Natural killer cell (primary cell): ENCODE measurements around the gene LAG3. TPM values are rescaled to one million over a fixed set of nuclear protein-coding genes. Genes with fewer than 3 reads are reported as not detected.
A peak's percentile ranks its signal among the peaks of the same experiment; 100 is the strongest.
"Not testable (repeated sequence)": the region's sequence is repeated elsewhere in the genome, so short reads cannot be mapped to it uniquely, and the experiment has no call there.

Experiments used
- ATAC-seq, 3 donors: fragments of 150-1000 bp in 2 of 3; fragments of 200-7000 bp in 1 of 3; cut with Tn5 transposase; 1 replicate in 1 of 3; 2 replicates in 2 of 3; pipeline ENCODE4 v1.10.0; 2021; ENCODE audit warnings: mild to moderate bottlenecking in 2 of 3, moderate library complexity in 2 of 3
- DNase-seq, 2 donors: peaks; one replicate each; pipeline versions ENCODE4 v3.0.0 to v3.0.0-alpha.2; 2013 to 2021; ENCODE audit warnings: mixed read lengths in 1 of 2
- H3K27ac ChIP-seq: one replicate; pipeline ENCODE4 v1.5.1; 2013; ENCODE audit warnings: mild to moderate bottlenecking, low read length
- H3K27me3 ChIP-seq: one replicate; pipeline ENCODE4 v1.6.1; 2013; ENCODE audit warnings: low read length; ENCODE audit not compliant: control insufficient read depth, insufficient read depth
- H3K36me3 ChIP-seq: one replicate; pipeline ENCODE4 v1.6.1; 2013; ENCODE audit warnings: low read length; ENCODE audit not compliant: control insufficient read depth, insufficient read depth
- H3K4me1 ChIP-seq: one replicate; pipeline ENCODE4 v1.6.1; 2013; ENCODE audit warnings: low read length; ENCODE audit not compliant: control insufficient read depth, insufficient read depth
- H3K4me3 ChIP-seq: one replicate; pipeline ENCODE4 v1.5.1; 2013; ENCODE audit warnings: low read length
- H3K9me3 ChIP-seq: one replicate; pipeline ENCODE4 v1.6.1; 2013; ENCODE audit warnings: low read length; ENCODE audit not compliant: control insufficient read depth, insufficient read depth
- H3K27ac Mint-ChIP-seq, 2 donors: one replicate each; pipeline ENCODE4 v1.8.0; 2022; ENCODE audit warnings: mild to moderate bottlenecking in 2 of 2, mixed read lengths in 2 of 2, moderate library complexity in 1 of 2
- H3K27me3 Mint-ChIP-seq, 2 donors: one replicate each; pipeline ENCODE4 v1.8.0; 2022; ENCODE audit warnings: low read depth in 2 of 2, mixed read lengths in 2 of 2
- H3K36me3 Mint-ChIP-seq: one replicate; pipeline ENCODE4 v1.8.0; 2022; ENCODE audit warnings: mixed read lengths
- H3K4me1 Mint-ChIP-seq, 2 donors: one replicate each; pipeline ENCODE4 v1.8.0; 2022; ENCODE audit warnings: mixed read lengths in 2 of 2
- H3K4me3 Mint-ChIP-seq: one replicate; pipeline ENCODE4 v1.8.0; 2022; ENCODE audit warnings: mild to moderate bottlenecking, moderate library complexity, mixed read lengths
- H3K9me3 Mint-ChIP-seq, 2 donors: one replicate each; pipeline ENCODE4 v1.8.0; 2022; ENCODE audit warnings: mixed read lengths in 2 of 2
- WGBS: methylation state at CpG from one replicate; pipeline ENCODE4 v1.1.7; 2013; ENCODE audit warnings: missing lambda C conversion rate; ENCODE audit not compliant: insufficient coverage; 5-methylcytosine and 5-hydroxymethylcytosine counted together
- intact Hi-C: fragments of 100-400 bp; cut with micrococcal nuclease; formaldehyde crosslinking; loops from one replicate; pipeline ENCODE4 v1.14.2; 2022
- total RNA-seq, 4 donors: library from RNA; stranded (reverse); fragments of 120-200 nt in 1 of 4; gene quantifications; one replicate each; pipeline versions ENCODE4 v1.2.3 to v1.2.4, GENCODE V29; 2013 to 2022
- TF ChIP-seq, protein P1 (sequence below): fragments of 200-600 bp; IDR thresholded peaks from one replicate; pipeline ENCODE4 v1.8.0; 2022; ENCODE audit warnings: antibody characterized with exemption

LAG3 gene
- total RNA-seq, 3 donors from 2014 or later (not counting 1 experiment from before 2014, with no cell fraction given), result 0.36 to 7.6 (median 0.78) TPM

DNA sequence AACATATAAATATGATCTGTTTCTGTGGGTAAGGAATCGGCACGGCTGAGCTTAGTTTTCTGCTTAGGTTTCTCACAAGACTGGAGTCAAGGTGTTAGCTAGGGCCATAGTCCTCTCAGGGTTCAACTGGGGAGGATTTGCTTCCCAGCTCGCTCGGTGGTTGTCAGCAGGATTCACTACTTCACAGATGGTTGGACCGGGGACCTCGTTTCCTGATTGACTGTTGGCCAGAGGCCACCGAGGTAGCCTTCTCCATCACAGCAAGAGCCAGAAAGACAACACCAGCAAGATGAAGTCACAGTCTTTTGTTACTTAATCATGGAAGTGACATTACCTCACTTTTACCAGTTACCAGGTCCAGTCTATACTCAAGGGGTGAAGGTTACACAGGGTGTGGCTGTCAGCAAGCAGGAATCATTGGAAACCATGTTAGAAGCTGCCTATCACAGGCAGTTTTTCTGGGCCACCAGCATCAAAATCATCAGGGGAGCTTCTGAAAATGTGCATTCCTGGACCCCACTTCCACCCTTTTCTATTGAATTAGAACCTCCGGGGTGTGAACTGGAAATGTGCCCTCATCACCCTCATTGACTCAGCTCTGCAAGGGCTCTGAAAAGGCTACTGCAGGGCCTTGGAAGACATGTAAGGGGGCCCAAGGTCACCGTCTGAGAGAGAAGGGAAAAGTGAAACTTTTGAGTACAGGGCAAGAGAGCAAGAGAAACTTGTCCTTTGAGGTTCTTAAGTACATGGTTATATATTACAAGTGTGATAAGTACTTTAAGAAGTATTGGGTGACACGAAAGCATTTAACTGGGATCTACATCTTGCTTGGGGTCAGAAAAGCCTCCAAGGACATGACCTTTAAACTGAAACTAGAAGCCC is 37.6 kb upstream of the LAG3 start:
- Mint-ChIP-seq H3K9me3 (no peaks in the 10 kb centered on the region), H3K27ac (no peak overlapping the region), H3K4me3 (no peak overlapping the region), H3K4me1 (peaks cover 5 to 10% of the 10 kb centered on the region in 2 donors), H3K27me3 (no peaks in the 10 kb centered on the region), H3K36me3 (no peaks in the 10 kb centered on the region)
- Histone ChIP-seq H3K36me3 (peaks cover 30% of the 10 kb centered on the region), H3K27me3 (no peaks in the 10 kb centered on the region), H3K4me1 (no peaks in the 10 kb centered on the region), H3K9me3 (no peaks in the 10 kb centered on the region), H3K4me3 (no peak overlapping the region), H3K27ac (no peak overlapping the region)
- 89% methylated on average over 10 of the region's 10 CpGs for WGBS
- TF ChIP-seq, protein P1, sequence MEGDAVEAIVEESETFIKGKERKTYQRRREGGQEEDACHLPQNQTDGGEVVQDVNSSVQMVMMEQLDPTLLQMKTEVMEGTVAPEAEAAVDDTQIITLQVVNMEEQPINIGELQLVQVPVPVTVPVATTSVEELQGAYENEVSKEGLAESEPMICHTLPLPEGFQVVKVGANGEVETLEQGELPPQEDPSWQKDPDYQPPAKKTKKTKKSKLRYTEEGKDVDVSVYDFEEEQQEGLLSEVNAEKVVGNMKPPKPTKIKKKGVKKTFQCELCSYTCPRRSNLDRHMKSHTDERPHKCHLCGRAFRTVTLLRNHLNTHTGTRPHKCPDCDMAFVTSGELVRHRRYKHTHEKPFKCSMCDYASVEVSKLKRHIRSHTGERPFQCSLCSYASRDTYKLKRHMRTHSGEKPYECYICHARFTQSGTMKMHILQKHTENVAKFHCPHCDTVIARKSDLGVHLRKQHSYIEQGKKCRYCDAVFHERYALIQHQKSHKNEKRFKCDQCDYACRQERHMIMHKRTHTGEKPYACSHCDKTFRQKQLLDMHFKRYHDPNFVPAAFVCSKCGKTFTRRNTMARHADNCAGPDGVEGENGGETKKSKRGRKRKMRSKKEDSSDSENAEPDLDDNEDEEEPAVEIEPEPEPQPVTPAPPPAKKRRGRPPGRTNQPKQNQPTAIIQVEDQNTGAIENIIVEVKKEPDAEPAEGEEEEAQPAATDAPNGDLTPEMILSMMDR, result no peak
- DNase-seq (no peak), ATAC-seq (no peak)
- intact Hi-C loops, result no loop called here

DNA sequence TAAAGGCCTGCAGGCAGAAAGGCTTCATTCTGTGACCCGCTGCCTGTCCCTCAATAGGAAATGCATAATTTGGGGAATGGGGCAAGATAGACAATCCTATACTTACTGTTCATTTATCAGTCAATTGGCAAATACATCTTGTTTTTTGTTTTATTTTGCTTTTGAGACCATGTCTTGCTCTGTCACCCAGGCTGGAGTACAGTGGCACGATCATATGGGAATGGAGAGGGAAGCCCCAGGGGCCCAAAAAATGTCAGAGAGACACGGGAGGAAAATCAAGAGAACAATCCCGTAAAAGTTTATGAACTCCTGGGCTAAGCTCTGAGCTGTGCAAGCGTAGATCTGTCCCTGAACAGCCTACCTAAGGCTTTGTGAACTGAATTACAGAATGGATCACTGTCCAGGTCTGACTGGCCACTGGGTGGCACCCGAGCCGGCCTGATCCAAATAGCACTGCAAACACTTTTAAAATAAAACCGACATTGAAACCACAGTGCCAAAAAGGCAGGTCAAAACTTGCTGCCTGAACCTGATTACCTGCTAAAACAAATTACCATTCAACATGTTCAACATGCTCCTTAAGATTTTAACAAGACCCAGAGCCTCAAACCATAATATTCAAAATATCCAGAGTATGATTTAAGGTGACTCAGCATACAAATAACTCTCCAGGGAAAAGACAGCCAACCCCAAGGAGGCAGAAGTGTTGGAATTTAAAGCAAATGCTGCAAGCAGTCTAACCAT is 36.7 kb upstream of the LAG3 start:
- WGBS, result 57% methylated on average over 8 of the region's 8 CpGs
- peak; percentile 70 to 78 (median 75) for ATAC-seq
- H3K4me1 Mint-ChIP-seq, result peaks cover 5 to 10% of the 10 kb centered on the region in 2 donors
- H3K36me3 ChIP-seq, result peaks cover 21% of the 10 kb centered on the region
- no peaks in the 10 kb centered on the region for H3K27me3 Mint-ChIP-seq
- no peak overlapping the region for H3K4me3 ChIP-seq
- no peak overlapping the region for H3K27ac ChIP-seq
- DNase-seq, result peak in 1 of 2 donors; percentile 60
- H3K36me3 Mint-ChIP-seq, result no peaks in the 10 kb centered on the region
- no peak overlapping the region for H3K4me3 Mint-ChIP-seq
- peak overlapping the region in 1 of 2 donors; percentile 11 for H3K27ac Mint-ChIP-seq
- TF ChIP-seq, protein P1, result peak; percentile 27
- no peaks in the 10 kb centered on the region for H3K9me3 ChIP-seq
- intact Hi-C loops, result no loop called here
- H3K9me3 Mint-ChIP-seq, result no peaks in the 10 kb centered on the region
- no peaks in the 10 kb centered on the region for H3K4me1 ChIP-seq
- H3K27me3 ChIP-seq, result no peaks in the 10 kb centered on the region

GRCh38 chr12:6736754-6737153 is 35.6 kb upstream of the LAG3 start:
- no peaks in the 10 kb centered on the region for H3K36me3 Mint-ChIP-seq

DNA sequence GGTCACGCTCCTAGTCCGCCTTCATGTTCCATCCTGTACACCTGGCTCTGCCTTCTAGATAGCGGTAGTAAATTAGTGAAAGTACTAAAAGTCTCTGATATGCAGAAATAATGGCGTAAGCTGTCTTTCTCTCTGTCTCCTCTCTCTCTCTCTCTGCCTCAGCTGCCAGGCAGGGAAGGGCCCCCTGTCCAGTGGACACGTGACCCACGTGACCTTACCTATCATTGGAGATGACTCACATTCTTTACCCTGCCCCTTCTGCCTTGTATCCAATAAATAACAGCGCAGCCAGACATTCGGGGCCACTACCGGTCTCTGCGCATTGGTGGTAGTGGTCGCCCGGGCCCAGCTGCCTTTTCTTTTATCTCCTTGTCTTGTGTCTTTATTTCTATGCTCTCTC is 30.2 kb upstream of the LAG3 start:
- H3K27ac Mint-ChIP-seq, ATAC-seq, DNase-seq, H3K27ac ChIP-seq, H3K4me3 Mint-ChIP-seq, H3K9me3 Mint-ChIP-seq, H3K36me3 Mint-ChIP-seq, H3K4me3 ChIP-seq, H3K4me1 Mint-ChIP-seq, H3K27me3 Mint-ChIP-seq, H3K27me3 ChIP-seq, intact Hi-C loops, H3K36me3 ChIP-seq, H3K9me3 ChIP-seq: not testable (repeated sequence)
- 96% methylated on average over 9 of the region's 12 CpGs for whole genome bisulfite sequencing
- peaks cover 15% of the 10 kb centered on the region for H3K4me1 ChIP-seq

More at GRCh38 chr12:6736754-6737153, 35.6 kb upstream of the LAG3 start:
- intact Hi-C loops, result no loop called here
- Histone ChIP-seq H3K9me3 (no peaks in the 10 kb centered on the region), H3K27me3 (no peaks in the 10 kb centered on the region), H3K4me3 (no peak overlapping the region), H3K27ac (no peak overlapping the region), H3K4me1 (no peaks in the 10 kb centered on the region), H3K36me3 (peaks cover 10% of the 10 kb centered on the region)
- ATAC-seq, result no peak
- TF ChIP-seq, protein P1, result no peak
- Mint-ChIP-seq H3K27me3 (no peaks in the 10 kb centered on the region), H3K4me1 (peaks cover 5 to 10% of the 10 kb centered on the region in 2 donors), H3K4me3 (no peak overlapping the region), H3K27ac (no peak overlapping the region), H3K9me3 (no peaks in the 10 kb centered on the region)
- 94% methylated on average over 3 of the region's 5 CpGs for WGBS
- no peak for DNase-seq
